ENCODE data around the gene FOXN3. TPM values are rescaled to one million over a fixed set of nuclear protein-coding genes. Genes with fewer than 3 reads are reported as not detected.

The FOXN3 gene
- total RNA-seq, 1 donor from 2014 or later, result 106 TPM

DNA sequence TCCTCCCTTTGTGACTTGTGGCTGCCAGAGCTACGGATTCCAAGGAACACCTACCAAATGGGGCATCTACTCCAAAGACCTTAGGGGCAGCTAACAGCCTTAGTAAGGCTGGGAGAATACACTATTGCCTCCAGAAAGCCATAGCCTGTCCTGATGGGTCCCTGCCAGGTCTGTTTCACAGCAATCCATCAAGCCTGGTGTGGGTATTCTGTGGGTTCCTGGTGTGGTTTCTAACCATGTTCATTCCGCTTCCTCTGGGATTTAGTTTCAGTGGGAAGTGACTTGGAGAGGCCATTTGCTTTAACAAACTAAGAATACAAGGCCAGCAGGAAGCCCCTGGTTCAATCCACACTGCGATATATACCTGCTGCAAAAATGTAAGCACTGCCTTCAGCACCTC is 220.5 kb downstream of the FOXN3 start:
- DNase-seq (no peak), ATAC-seq (ENCODE audit: low read depth) (no peak)
- peaks cover 12% of the 10 kb centered on the region for H3K4me1 Mint-ChIP-seq
- peaks cover 2% of the 10 kb centered on the region for H3K9me3 Mint-ChIP-seq
- H3K27me3 Mint-ChIP-seq, result no peaks in the 10 kb centered on the region
- TF ChIP-seq, protein P1, sequence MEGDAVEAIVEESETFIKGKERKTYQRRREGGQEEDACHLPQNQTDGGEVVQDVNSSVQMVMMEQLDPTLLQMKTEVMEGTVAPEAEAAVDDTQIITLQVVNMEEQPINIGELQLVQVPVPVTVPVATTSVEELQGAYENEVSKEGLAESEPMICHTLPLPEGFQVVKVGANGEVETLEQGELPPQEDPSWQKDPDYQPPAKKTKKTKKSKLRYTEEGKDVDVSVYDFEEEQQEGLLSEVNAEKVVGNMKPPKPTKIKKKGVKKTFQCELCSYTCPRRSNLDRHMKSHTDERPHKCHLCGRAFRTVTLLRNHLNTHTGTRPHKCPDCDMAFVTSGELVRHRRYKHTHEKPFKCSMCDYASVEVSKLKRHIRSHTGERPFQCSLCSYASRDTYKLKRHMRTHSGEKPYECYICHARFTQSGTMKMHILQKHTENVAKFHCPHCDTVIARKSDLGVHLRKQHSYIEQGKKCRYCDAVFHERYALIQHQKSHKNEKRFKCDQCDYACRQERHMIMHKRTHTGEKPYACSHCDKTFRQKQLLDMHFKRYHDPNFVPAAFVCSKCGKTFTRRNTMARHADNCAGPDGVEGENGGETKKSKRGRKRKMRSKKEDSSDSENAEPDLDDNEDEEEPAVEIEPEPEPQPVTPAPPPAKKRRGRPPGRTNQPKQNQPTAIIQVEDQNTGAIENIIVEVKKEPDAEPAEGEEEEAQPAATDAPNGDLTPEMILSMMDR (IDR thresholded peaks at IDR 0.05), result no peak
- intact Hi-C loops (cut with micrococcal nuclease), result no loop called here
- H3K36me3 Mint-ChIP-seq (ENCODE audit: low read depth), result peaks cover 25% of the 10 kb centered on the region
- POLR2A ChIA-PET, result no interaction called here
- no peak overlapping the region for H3K27ac Mint-ChIP-seq
- CTCF ChIA-PET, result no interaction called here
- H3K4me3 Mint-ChIP-seq, result no peak overlapping the region

DNA sequence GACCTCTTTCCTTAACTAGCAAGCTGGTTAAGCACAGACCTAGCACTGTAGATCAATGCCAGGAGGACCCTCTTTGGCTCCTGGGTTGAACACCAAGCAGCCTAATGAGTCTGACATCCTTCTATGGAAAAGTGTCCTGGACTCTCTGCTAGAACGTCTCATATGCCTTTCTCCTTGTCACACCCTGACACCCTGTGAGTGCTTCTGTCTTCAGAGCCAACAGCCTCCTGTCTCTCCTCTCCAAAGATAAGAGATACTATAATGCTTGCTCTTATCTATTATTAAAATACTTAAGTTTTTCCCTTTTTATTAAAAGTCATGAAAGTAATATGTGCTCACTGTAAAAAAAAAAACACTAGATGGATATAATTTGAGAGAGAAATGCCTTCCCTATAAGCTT is 222.7 kb downstream of the FOXN3 start:
- DNase-seq (no peak), ATAC-seq (ENCODE audit: low read depth) (no peak)
- Mint-ChIP-seq H3K4me1 (peaks cover 15% of the 10 kb centered on the region), H3K9me3 (peaks cover 2% of the 10 kb centered on the region), H3K36me3 (ENCODE audit: low read depth) (peaks cover 28% of the 10 kb centered on the region), H3K27ac (no peak overlapping the region), H3K27me3 (no peaks in the 10 kb centered on the region), H3K4me3 (no peak overlapping the region)
- ChIA-PET POLR2A (no interaction called here), CTCF (no interaction called here)
- intact Hi-C loops (cut with micrococcal nuclease), result no loop called here
- TF ChIP-seq, protein P1 (IDR thresholded peaks at IDR 0.05), result no peak

DNA sequence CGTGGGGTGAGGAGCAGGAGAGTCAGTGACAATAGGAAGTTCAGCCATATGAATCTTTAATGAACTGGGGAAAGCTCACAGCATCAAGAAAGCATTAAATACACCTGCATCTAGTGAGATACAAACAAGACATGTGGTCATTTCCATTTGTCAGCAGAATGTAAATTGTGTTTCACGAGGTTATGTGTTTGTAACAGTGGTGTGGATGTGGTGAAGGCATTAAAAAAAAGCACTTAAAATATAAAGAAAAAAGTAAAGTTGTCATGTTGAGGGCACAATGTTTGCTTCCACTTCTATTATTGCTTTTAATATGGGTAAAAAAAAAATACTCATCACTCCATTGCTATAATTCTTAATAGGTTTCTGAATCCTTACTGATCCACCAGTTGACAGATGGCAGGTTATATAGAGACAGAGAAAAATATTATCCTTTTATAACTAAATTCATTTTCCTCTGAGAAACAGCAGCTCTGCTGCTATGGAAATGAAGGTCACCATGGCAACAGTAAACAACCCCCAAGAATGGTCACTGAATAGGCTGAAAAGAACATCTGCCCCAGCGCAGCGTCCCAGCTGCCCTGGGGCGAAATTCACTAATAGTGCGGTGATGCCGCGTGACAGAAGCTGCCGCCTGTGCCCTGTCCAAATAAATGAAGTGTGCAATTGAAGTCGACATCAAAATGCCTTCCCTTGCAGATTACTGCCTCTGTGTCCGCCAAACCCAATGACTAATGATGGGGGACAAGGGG is 226.1 kb downstream of the FOXN3 start:
- H3K27me3 Mint-ChIP-seq, result no peaks in the 10 kb centered on the region
- DNase-seq, result no peak
- no peak for ATAC-seq (ENCODE audit: low read depth)
- H3K9me3 Mint-ChIP-seq, result no peaks in the 10 kb centered on the region
- CTCF ChIA-PET, result no interaction called here
- POLR2A ChIA-PET, result no interaction called here
- H3K27ac Mint-ChIP-seq, result no peak overlapping the region
- no peak overlapping the region for H3K4me3 Mint-ChIP-seq
- intact Hi-C loops (cut with micrococcal nuclease), result no loop called here
- peaks cover 26% of the 10 kb centered on the region for H3K36me3 Mint-ChIP-seq (ENCODE audit: low read depth)
- TF ChIP-seq, protein P1 (IDR thresholded peaks at IDR 0.05), result no peak
- peaks cover 33% of the 10 kb centered on the region for H3K4me1 Mint-ChIP-seq

DNA sequence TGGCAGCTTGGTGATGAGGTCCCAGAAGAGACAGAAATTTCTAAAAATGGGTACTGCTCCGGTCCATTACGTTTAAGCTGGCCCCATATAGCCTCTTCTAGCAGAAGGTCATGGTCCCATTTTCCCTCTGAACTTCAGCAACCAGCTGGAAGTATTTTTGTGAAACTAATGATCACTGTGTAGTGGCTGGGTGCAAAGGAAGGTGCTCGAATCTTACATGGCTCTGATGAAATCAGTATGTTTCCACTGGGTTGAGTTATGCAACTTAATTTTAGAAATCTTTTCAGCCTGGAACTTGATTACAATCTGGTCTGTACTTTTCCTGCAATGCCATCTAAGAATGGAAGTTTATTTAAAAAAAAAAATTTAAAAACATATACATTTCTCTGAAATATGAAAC is 228.5 kb downstream of the FOXN3 start:
- H3K9me3 Mint-ChIP-seq, result no peaks in the 10 kb centered on the region
- no peak overlapping the region for H3K4me3 Mint-ChIP-seq
- ChIA-PET POLR2A (interaction anchor here (2.2 kb wide), 1 partner anchor 116 kb away, joined by 12 read pairs; no protein-coding TSS in a partner anchor), CTCF (no interaction called here)
- DNase-seq (no peak), ATAC-seq (ENCODE audit: low read depth) (no peak)
- H3K4me1 Mint-ChIP-seq, result peaks cover 43% of the 10 kb centered on the region
- peaks cover 30% of the 10 kb centered on the region for H3K36me3 Mint-ChIP-seq (ENCODE audit: low read depth)
- intact Hi-C loops (cut with micrococcal nuclease), result loop anchor here (5.0 kb wide), 2 partner anchors 429 to 514 kb away; no protein-coding TSS in a partner anchor
- TF ChIP-seq, protein P1 (IDR thresholded peaks at IDR 0.05), result no peak
- peak overlapping the region; percentile 24 for H3K27ac Mint-ChIP-seq
- no peaks in the 10 kb centered on the region for H3K27me3 Mint-ChIP-seq

DNA sequence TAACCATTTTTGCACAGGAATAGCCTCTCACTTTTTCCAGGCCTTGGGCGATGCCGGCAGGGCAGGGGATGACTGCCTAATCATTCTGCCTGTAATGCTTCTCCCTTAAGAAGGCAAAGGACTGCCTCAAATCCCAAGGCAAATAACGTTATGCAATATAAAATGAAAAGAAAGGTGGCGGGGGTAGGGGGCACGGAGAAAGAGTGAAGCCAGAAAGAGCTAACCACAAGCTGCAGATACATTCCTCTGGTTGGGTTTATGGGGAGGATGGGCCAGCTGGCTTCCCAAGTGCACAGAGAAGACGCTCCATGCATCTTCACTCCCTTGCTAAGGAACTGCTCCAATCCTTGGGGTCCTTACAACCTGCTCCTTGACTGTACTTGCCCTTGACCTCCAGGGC is 229.5 kb downstream of the FOXN3 start:
- no peaks in the 10 kb centered on the region for H3K27me3 Mint-ChIP-seq
- CTCF ChIA-PET, result interaction anchor here (1.2 kb wide), 1 partner anchor 10 kb away, joined by 7 read pairs; no protein-coding TSS in a partner anchor
- H3K27ac Mint-ChIP-seq, result peak overlapping the region; percentile 91
- POLR2A ChIA-PET, result interaction anchor here (0.6 to 2.7 kb wide), 5 partner anchors 12 to 228 kb away, joined by 3 to 12 read pairs (median 7); no protein-coding TSS in a partner anchor
- H3K4me1 Mint-ChIP-seq, result peaks cover 43% of the 10 kb centered on the region
- no peak for DNase-seq
- no peak overlapping the region for H3K4me3 Mint-ChIP-seq
- peaks cover 36% of the 10 kb centered on the region for H3K36me3 Mint-ChIP-seq (ENCODE audit: low read depth)
- no peak for ATAC-seq (ENCODE audit: low read depth)
- intact Hi-C loops (cut with micrococcal nuclease), result loop anchor here (2.0 to 5.0 kb wide), 6 partner anchors 23 to 515 kb away; partner anchors contain the start of gene FOXN3
- no peaks in the 10 kb centered on the region for H3K9me3 Mint-ChIP-seq
- TF ChIP-seq, protein P1 (IDR thresholded peaks at IDR 0.05), result no peak

All from activated B cell treated with CpG ODN at 0.5 μM for 24 hours (primary cell).